ENCODE data around the gene GRIA4. TPM values are rescaled to one million over a fixed set of nuclear protein-coding genes. Genes with fewer than 3 reads are reported as not detected.

GRIA4 gene
- total and polyA plus RNA-seq, 2 of the 13 experiments (the other 11 are each of a cell fraction or from before 2014, with no cell fraction given), result not detected

GRCh38 chr11:105899772-105900171 lies 289.9 kb downstream of the GRIA4 start:
- no TSS peak for BruUV-seq (replicated peaks)
- Histone ChIP-seq H3K4me2 (ENCODE audit: low read depth, low read length) (no peak overlapping the region), H4K20me1 (ENCODE audit: insufficient read depth, low read length) (no peaks in the 10 kb centered on the region), H3K9me3 (ENCODE audit: low read length) (no peaks in the 10 kb centered on the region), H3K79me2 (ENCODE audit: insufficient read depth, low read length) (no peaks in the 10 kb centered on the region), H3K36me3 (replicated peaks in 1 of 2; ENCODE audit: control insufficient read depth in 1 of 2, insufficient read depth in 2 of 2, low read length in 2 of 2) (no peaks in the 10 kb centered on the region), H3K4me1 (ENCODE audit: insufficient read depth, low read length) (no peaks in the 10 kb centered on the region), H3K27ac (ENCODE audit: extremely low read length, insufficient read depth, low read length) (no peak overlapping the region), H3K9ac (ENCODE audit: insufficient read depth, low read depth, low read length) (no peak overlapping the region), H3K27me3 (ENCODE audit: control insufficient read depth in 1 of 2, insufficient read depth in 2 of 2, low read length in 2 of 2) (no peaks in the 10 kb centered on the region), H3K4me3 (replicated peaks in 1 of 3; ENCODE audit: insufficient read depth in 1 of 3, low read depth in 2 of 3, low read length in 3 of 3) (no peak overlapping the region), H2AFZ (ENCODE audit: low read length) (no peak overlapping the region)
- ATAC-seq, result no peak
- FAIRE-seq, result no peak
- intact Hi-C loops (cut with micrococcal nuclease; ENCODE audit: unreplicated experiment) (no loop called here), in situ Hi-C loops (cut with HindIII; ENCODE audit: extremely low pct_ligation_motif_present, low pct_unique_long_range_greater_than_20kb) (no loop called here)
- POLR2A ChIA-PET, result no interaction called here
- WGBS (ENCODE audit: low lambda C conversion rate), result 50% methylated on average over 4 of the region's 4 CpGs
- CTCF ChIA-PET (ENCODE audit: low intra/inter-chr PET ratio, low total read pairs), result no interaction called here
- DNase-seq (ENCODE audit: low spot score), result no peak
- TF ChIP-seq PCBP2 (optimal IDR thresholded peaks at IDR 0.05; ENCODE audit: low read depth, low read length, poor library complexity, severe bottlenecking) (no peak), E2F1 (CRISPR knock-in tag; IDR thresholded peaks at IDR 0.05) (no peak), ARID5B (CRISPR knock-in tag; IDR thresholded peaks at IDR 0.05) (no peak), NFKBIZ (CRISPR knock-in tag; IDR thresholded peaks at IDR 0.05) (no peak), ZNF546 (CRISPR knock-in tag; conservative IDR thresholded peaks at IDR 0.05) (no peak), TBL1XR1 (IDR thresholded peaks at IDR 0.05; ENCODE audit: borderline replicate concordance, low read length, partially characterized antibody) (no peak), THAP8 (CRISPR knock-in tag; IDR thresholded peaks at IDR 0.05; ENCODE audit: borderline replicate concordance) (no peak), KLF15 (CRISPR knock-in tag; IDR thresholded peaks at IDR 0.05; ENCODE audit: borderline replicate concordance) (no peak), FLYWCH1 (CRISPR knock-in tag; IDR thresholded peaks at IDR 0.05) (no peak), KDM4B (CRISPR knock-in tag; IDR thresholded peaks at IDR 0.05) (no peak), SKIL (CRISPR knock-in tag; IDR thresholded peaks at IDR 0.05; ENCODE audit: borderline replicate concordance) (no peak), TRIM22 (IDR thresholded peaks at IDR 0.05) (no peak), ZSCAN21 (CRISPR knock-in tag; IDR thresholded peaks at IDR 0.05; ENCODE audit: borderline replicate concordance) (no peak)
